MCF 10A (cell line): Measurements from ENCODE around the gene NUP214. TPM values are rescaled to one million over a fixed set of nuclear protein-coding genes. Genes with fewer than 3 reads are reported as not detected.
"Not testable (repeated sequence)": the region's sequence is repeated elsewhere in the genome, so short reads cannot be mapped to it uniquely, and the experiment has no call there.

Source experiments
- BruUV-seq: library from RNA; stranded (reverse); fragments of 400-500 nt; replicated peaks from 2 replicates; lab custom pipeline; 2021; lab: Mats Ljungman, UMichigan
- CTCF ChIA-PET: fragments of 300-600 bp; sonication (Branson Sonifier 250); formaldehyde crosslinking; extraction: SDS; loops from one replicate; lab custom pipeline; 2021; ENCODE audit warnings: antibody characterized with exemption, inconsistent platforms; lab: Yijun Ruan, JAX
- POLR2A ChIA-PET: fragments of 300-600, 350-650 bp; sonication (Branson Sonifier 250); formaldehyde crosslinking; extraction: SDS; loops from one replicate; lab custom pipeline; 2020; ENCODE audit warnings: antibody characterized with exemption, inconsistent platforms; lab: Yijun Ruan, JAX
- DNase-seq: peaks from one replicate; pipeline ENCODE4 v3.0.0-alpha.2; 2018; ENCODE audit not compliant: unreplicated experiment
- H3K27ac Mint-ChIP-seq: one replicate; pipeline ENCODE4 v1.8.0; 2022; ENCODE audit warnings: mild to moderate bottlenecking, low read depth, mixed read lengths; ENCODE audit not compliant: unreplicated experiment
- H3K27me3 Mint-ChIP-seq: one replicate; pipeline ENCODE4 v1.8.0; 2022; ENCODE audit warnings: mixed read lengths; ENCODE audit not compliant: insufficient read depth, unreplicated experiment
- H3K36me3 Mint-ChIP-seq: one replicate; pipeline ENCODE4 v1.8.0; 2022; ENCODE audit warnings: mild to moderate bottlenecking, moderate library complexity, mixed read lengths; ENCODE audit not compliant: insufficient read depth, unreplicated experiment
- H3K4me1 Mint-ChIP-seq: one replicate; pipeline ENCODE4 v1.8.0; 2022; ENCODE audit warnings: mixed read lengths; ENCODE audit not compliant: insufficient read depth, unreplicated experiment
- H3K4me3 Mint-ChIP-seq: one replicate; pipeline ENCODE4 v1.8.0; 2022; ENCODE audit warnings: mild to moderate bottlenecking, moderate library complexity, mixed read lengths; ENCODE audit not compliant: unreplicated experiment
- H3K9me3 Mint-ChIP-seq: one replicate; pipeline ENCODE4 v1.8.0; 2022; ENCODE audit warnings: mixed read lengths; ENCODE audit not compliant: unreplicated experiment
- intact Hi-C: fragments of 100-400 bp; cut with micrococcal nuclease; formaldehyde crosslinking; loops from 2 replicates; pipeline ENCODE4 v1.14.1; 2022
- total RNA-seq: library from RNA; stranded (reverse); gene quantifications from 2 replicates; pipeline ENCODE4 v1.2.3, GENCODE V29; 2022
- TF ChIP-seq, protein P1 (sequence below): fragments of 200-600 bp; IDR thresholded peaks from one replicate; pipeline ENCODE4 v1.8.0; 2022; ENCODE audit warnings: antibody characterized with exemption, mild to moderate bottlenecking; ENCODE audit not compliant: unreplicated experiment

Gene NUP214
- total RNA-seq, 1 experiment from 2014 or later, result 41.8 TPM

DNA sequence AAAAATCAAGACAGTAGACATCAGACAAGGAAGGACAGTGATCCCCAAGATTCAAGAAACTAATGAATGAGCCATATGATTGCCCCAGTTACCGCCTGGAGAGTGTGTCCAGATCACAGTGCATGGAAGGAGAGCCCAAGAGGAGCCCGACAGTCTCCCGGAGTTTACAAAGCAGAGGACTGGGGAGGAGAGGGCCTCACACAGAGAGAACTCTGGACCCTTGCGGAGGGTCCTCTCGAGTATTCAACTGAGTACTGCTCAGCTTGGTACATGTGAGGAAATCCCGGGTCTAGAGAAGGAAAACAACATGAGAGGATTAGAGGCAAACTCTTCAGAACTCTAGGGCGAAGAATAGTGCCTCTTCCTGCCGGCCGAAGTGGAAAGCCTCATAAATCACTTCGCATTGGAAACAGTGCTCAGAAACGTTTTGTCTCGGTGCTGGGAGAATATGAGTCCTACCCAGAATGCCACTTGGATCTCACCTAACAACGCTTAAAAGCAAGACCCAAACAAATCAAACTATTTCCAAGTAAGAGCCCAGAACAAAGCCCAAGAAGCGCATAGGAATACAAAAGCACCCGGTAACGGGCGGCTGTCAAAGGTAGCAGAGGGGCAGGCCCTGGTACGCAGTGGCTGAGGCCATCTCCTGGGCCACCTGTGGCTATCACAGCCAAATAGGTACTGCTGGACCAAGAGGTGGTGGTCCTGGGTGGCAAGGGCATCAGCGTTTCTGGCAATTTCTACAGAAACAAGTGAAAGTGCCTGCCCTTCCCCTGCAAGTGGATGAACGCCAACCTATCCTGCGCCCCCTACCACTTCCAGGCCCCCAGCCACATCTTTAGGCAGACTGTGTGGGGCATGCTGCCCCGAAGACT is 114.9 kb downstream of the NUP214 start:
- DNase-seq, result no peak
- Mint-ChIP-seq H3K4me3 (no peak overlapping the region), H3K36me3 (no peaks in the 10 kb centered on the region), H3K4me1 (no peaks in the 10 kb centered on the region), H3K27me3 (no peaks in the 10 kb centered on the region), H3K27ac (no peak overlapping the region), H3K9me3 (no peaks in the 10 kb centered on the region)
- intact Hi-C loops, result no loop called here
- TF ChIP-seq, protein P1, sequence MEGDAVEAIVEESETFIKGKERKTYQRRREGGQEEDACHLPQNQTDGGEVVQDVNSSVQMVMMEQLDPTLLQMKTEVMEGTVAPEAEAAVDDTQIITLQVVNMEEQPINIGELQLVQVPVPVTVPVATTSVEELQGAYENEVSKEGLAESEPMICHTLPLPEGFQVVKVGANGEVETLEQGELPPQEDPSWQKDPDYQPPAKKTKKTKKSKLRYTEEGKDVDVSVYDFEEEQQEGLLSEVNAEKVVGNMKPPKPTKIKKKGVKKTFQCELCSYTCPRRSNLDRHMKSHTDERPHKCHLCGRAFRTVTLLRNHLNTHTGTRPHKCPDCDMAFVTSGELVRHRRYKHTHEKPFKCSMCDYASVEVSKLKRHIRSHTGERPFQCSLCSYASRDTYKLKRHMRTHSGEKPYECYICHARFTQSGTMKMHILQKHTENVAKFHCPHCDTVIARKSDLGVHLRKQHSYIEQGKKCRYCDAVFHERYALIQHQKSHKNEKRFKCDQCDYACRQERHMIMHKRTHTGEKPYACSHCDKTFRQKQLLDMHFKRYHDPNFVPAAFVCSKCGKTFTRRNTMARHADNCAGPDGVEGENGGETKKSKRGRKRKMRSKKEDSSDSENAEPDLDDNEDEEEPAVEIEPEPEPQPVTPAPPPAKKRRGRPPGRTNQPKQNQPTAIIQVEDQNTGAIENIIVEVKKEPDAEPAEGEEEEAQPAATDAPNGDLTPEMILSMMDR, result no peak
- no TSS peak for BruUV-seq
- ChIA-PET POLR2A (no interaction called here), CTCF (no interaction called here)

- DNase-seq, CTCF ChIA-PET, BruUV-seq, POLR2A ChIA-PET, H3K9me3 Mint-ChIP-seq, H3K27ac Mint-ChIP-seq, H3K4me3 Mint-ChIP-seq, H3K36me3 Mint-ChIP-seq, H3K27me3 Mint-ChIP-seq, H3K4me1 Mint-ChIP-seq, intact Hi-C loops: not testable (repeated sequence)
Measured at GRCh38 chr9:131244331-131244730, 118.9 kb downstream of the NUP214 start.

DNA sequence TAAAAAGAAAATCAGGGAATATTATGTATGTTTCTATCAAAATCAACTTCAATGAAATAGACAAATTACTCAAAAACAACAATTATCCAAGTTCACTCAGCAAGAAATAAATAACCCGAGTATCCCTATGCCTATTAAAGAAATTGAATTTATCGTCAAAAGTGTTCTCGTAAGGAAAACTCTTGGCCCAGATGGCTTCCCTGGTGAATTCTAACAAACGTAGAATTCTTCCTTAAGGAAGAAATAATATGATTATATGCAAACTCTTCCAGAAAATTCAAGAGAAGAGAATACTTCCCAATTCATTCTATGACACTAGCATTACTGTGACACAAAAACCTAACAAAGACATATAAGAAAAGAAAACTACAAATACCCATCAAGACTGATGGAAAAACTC is 121.2 kb downstream of the NUP214 start:
- no peak overlapping the region for H3K4me3 Mint-ChIP-seq
- intact Hi-C loops, result no loop called here
- H3K9me3 Mint-ChIP-seq, result no peaks in the 10 kb centered on the region
- no TSS peak for BruUV-seq
- H3K27ac Mint-ChIP-seq, result no peak overlapping the region
- DNase-seq, result no peak
- TF ChIP-seq, protein P1, result no peak
- ChIA-PET CTCF (no interaction called here), POLR2A (interaction anchor here (0.6 kb wide), 1 partner anchor 72 kb away, joined by 3 read pairs; no protein-coding TSS in a partner anchor)
- H3K4me1 Mint-ChIP-seq, result no peaks in the 10 kb centered on the region
- no peaks in the 10 kb centered on the region for H3K36me3 Mint-ChIP-seq
- H3K27me3 Mint-ChIP-seq, result no peaks in the 10 kb centered on the region

GRCh38 chr9:131252120-131252519 is 126.7 kb downstream of the NUP214 start:
- intact Hi-C loops, result no loop called here
- no TSS peak for BruUV-seq
- H3K4me1 Mint-ChIP-seq, result peaks cover 7% of the 10 kb centered on the region
- no peak for DNase-seq
- TF ChIP-seq, protein P1, result no peak
- H3K27me3 Mint-ChIP-seq, result no peaks in the 10 kb centered on the region
- CTCF ChIA-PET, result no interaction called here
- H3K27ac Mint-ChIP-seq, result no peak overlapping the region
- no peak overlapping the region for H3K4me3 Mint-ChIP-seq
- H3K9me3 Mint-ChIP-seq, result no peaks in the 10 kb centered on the region
- POLR2A ChIA-PET, result no interaction called here
- no peaks in the 10 kb centered on the region for H3K36me3 Mint-ChIP-seq
